ENCODE measurements around the gene MRPL42.

The MRPL42 gene

DNA sequence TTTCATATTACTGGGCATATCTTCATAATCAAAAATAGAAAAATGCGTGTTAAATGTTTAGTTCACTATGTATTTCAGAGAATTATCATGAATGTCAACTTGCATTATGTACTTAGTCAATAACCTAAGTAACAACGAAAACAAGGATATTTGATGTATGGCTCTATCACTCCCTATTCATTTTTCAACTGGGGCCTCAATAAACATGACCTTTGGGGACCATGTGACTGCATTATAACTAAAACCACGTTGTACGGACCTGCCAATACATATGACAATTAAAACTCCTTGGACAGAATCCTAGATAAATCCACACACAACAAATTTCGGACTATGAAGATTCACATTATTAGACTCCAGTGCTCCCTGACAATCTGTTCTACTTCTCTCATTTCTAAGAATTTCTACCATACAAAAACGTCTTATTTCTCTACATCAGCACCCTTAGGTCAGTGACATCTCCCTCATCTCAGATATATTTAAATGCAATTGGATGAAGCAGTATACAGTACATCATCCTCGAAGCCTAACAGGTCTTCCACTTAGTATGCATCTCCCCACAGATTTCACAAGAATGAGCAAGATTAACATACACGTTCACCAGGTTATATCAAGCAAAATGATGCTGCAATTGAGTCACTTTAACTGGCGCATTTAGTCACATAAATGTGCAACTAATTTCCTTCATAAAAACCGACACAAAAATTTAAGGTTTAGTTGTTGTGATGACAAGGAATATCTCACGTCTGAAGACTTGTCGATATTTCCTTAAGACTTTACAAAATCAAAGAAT is 27.1 kb upstream of the MRPL42 start:
- TF ChIP-seq, protein P1, sequence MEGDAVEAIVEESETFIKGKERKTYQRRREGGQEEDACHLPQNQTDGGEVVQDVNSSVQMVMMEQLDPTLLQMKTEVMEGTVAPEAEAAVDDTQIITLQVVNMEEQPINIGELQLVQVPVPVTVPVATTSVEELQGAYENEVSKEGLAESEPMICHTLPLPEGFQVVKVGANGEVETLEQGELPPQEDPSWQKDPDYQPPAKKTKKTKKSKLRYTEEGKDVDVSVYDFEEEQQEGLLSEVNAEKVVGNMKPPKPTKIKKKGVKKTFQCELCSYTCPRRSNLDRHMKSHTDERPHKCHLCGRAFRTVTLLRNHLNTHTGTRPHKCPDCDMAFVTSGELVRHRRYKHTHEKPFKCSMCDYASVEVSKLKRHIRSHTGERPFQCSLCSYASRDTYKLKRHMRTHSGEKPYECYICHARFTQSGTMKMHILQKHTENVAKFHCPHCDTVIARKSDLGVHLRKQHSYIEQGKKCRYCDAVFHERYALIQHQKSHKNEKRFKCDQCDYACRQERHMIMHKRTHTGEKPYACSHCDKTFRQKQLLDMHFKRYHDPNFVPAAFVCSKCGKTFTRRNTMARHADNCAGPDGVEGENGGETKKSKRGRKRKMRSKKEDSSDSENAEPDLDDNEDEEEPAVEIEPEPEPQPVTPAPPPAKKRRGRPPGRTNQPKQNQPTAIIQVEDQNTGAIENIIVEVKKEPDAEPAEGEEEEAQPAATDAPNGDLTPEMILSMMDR (IDR thresholded peaks at IDR 0.05), result no peak
- no peak overlapping the region for H3K27ac ChIP-seq
- DNase-seq (ENCODE audit: low spot score), result no peak
- H3K4me3 ChIP-seq, result peak overlapping the region; percentile 100

DNA sequence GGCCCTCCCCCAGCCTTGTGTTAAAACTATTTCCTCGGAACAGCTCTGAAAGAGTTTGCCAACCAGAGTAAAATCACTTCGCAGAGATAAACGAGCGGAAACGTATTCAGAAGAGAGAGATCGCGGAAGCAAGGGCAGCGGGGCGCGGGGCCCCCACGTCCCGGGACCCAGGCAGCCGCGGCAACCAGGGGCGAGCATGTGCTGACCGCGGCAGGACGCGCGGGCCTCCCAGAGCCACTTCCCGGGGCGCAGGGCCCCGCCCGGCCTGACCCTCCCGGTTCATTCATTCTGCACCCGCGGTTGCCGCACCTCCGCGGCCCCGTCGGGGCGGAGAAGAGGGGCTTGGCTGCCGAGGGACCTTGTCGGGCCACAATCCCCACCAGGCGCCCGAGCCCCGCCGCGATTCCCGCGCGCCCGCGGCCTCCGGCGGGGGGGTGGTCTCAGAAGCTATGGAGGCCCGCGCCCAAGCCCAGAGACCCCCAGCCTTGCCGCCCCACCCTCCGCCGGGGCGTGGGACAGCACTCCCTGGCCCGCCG is 26.2 kb upstream of the MRPL42 start:
- H3K4me3 ChIP-seq, result peak overlapping the region; percentile 100
- peak; percentile 76 for DNase-seq (ENCODE audit: low spot score)
- TF ChIP-seq, protein P1 (IDR thresholded peaks at IDR 0.05), result no peak
- peak overlapping the region; percentile 95 to 97 for H3K27ac ChIP-seq

DNA sequence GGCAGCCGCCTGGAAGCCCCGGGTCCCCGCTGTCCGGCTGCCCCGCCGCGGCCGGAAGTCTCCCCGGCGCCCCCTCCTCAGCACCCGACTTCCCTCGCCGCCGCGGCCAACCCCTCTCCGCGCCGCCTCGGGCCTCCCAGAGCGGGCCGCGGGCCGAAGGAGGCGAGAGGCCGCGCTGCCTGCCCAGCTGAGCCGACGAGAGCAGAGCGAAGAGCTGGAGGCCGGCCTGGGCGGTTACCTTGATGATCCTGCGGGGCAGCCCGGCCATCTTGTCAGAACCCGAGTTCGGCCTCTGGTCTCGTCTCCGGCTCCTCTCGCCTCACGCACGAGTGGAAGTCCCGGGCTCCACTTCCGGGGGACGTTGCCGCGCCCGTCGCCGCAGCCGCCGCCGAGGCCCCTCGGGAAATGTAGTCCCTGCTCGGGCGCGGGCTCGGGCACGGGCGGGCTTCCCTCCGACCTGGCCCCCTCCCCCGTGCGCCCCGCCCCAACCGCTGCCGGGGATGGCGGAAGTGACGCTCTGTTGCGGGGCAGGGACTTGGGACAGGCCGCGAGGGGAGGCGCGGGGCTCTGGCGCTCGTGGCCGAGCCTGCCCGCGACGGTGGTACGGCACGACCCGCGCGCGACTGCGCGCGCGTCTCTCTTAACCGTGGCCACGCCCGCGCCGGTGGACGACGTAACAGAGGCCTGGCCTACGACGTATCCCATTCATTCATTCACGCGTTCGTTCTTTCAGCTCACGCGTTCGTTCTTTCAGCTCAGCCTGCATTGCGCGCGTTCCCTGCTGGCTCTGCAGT is 25.5 kb upstream of the MRPL42 start, which contains the start of gene UBE2N:
Gene UBE2N, minus strand, starts transcription at position 331 of the 794 bp plus-strand sequence. Its CDS starts 63 bp downstream, at position 268.
- peak within 1 kb of the TSS; percentile 100 for H3K4me3 ChIP-seq
- H3K27ac ChIP-seq, result peak within 1 kb of the TSS; percentile 95 to 97
- DNase-seq (ENCODE audit: low spot score), result peak; percentile 98
- TF ChIP-seq, protein P1 (IDR thresholded peaks at IDR 0.05), result no peak

DNA sequence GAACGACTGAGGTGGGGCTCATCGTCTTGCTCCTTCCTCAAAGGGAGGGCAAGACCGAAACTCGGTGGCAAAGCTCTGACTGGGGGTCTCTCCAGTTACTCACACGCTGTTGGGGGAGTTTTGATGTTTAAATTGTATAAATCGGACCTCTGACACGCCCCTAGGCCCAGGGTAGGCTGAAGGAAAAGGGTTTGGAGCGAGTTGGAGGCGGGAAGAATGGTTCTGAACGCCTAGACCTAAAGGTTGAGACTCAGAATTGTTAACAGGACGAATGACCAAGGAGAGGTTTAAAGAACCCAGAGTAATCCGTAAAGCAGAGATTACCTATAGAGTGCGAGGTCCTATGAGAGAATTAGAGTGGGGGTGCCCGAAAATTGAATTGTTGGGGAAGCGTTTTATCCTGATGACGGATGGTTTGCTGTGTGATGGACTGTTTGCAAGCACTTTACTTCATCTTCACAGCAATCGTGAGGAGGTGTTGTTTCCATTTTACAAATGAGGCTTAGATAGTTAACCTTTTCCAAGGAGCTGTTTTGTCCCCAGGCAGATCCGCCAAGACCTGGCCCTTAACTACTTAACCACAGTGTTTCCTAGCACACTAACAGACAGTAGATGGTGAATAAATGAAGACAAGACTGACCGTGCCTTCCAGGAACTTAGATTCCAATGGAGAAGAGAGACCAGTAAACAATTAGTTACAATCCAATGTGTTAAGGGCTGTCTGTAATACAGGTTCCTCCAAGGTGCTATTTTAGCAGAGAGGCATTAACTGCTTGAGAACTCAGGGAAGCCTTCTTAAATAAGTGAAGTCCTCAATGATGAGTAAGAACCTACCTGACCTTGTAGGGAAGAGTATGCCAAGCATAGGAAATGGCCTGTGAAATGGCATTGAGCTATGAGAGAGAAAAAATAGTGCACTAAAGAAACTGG is 24.6 kb upstream of the MRPL42 start:
- TF ChIP-seq, protein P1 (IDR thresholded peaks at IDR 0.05), result no peak
- no peak for DNase-seq (ENCODE audit: low spot score)
- Histone ChIP-seq H3K4me3 (peak overlapping the region; percentile 100), H3K27ac (peak overlapping the region; percentile 95 to 97)

DNA sequence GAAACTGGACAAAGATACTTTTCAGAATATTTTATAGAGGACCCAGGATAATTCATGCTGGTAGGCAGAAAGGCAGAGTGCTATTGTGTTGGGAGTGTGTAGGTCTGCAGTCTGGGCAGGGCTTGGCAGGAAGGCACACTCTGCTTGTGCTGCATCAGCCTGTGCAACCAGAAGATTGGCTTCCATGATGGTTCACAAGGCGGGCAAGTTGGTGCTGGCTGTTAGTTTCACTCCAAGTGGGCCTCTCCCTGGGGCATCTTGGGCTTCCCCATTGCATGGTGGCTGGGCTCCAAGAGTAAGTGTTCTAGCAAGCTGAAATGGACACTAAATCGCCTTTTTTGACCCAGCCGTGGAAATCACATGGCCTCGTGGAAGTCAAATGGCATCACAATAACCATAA is 23.7 kb upstream of the MRPL42 start:
- TF ChIP-seq, protein P1 (IDR thresholded peaks at IDR 0.05), result no peak
- H3K27ac ChIP-seq, result no peak overlapping the region
- H3K4me3 ChIP-seq, result no peak overlapping the region
- DNase-seq (ENCODE audit: low spot score), result no peak

DNA sequence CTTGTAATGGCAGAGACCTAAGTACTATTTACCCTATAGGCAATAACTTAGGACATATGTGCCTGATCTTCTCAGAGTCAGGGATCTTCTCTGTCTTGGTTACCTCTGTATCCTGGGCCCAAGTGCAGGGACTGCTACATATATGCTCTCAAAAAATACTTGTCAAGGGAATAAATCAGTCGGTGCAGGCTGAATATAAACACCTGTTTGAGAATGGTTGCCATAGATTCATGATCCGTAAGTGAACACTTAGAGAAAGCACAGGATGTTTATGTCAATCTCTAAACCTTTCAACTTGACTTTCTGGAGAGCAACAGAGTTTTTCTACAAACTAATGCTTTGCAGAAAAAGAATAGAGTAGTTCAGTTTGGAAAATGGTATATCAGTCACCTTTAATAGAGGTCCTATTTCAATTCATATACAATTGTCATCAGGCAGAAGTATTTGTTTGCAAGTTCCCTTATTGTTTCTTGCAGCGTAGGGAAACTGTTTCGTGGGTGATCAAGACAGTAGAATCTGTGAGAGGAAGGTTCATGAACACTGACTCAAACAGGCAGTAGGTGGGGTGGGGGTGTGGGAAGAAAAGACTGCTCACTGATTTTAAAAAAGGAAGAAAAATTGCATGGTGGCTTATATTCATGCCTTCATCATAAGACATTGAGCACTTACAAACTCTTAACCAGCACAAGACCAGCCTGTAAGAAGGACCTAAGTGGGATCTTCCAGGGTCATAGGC is 19.6 kb upstream of the MRPL42 start:
- Histone ChIP-seq H3K27ac (no peak overlapping the region), H3K4me3 (no peak overlapping the region)
- TF ChIP-seq, protein P1 (IDR thresholded peaks at IDR 0.05), result no peak
- DNase-seq (ENCODE audit: low spot score), result no peak
